Measurements from ENCODE around the gene NXPE3. TPM values are rescaled to one million over a fixed set of nuclear protein-coding genes. Genes with fewer than 3 reads are reported as not detected.

Gene NXPE3
- total and polyA plus RNA-seq, 2 of the 8 experiments (the other 6 are each of a cell fraction or from before 2014, with no cell fraction given) = 10.9 to 22.7 TPM

DNA sequence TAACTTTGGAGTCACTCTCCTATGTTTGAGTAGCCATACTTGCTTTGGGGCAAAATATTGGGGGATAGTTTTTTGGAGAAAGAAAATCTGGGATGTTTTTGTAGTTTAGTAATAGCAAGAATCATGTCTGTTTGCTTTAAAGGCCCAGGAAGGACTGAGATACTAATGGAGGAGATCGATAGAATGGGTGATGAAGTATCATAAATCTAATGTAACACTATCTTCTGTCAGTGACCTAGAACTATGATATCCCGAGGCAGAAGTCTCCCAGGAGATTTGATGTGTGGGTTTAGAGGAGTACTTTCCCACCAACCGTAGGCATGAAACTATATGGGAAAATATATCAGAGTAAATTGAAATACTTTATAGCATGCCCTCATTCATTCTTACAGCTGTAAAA is 49.3 kb downstream of the NXPE3 start:
- no peaks in the 10 kb centered on the region for H3K23me2 ChIP-seq (ENCODE audit: low read depth, low read length)
- no peak overlapping the region for H3K18ac ChIP-seq (ENCODE audit: extremely low read depth, low read length)
- peaks cover 0 to 8% (median 4%) of the 10 kb centered on the region in 4 experiments; a peak in 5 of 7 replicates for H3K4me1 ChIP-seq (replicated peaks in 1 of 4; ENCODE audit: control insufficient read depth in 3 of 4, insufficient read depth in 4 of 4, low read length in 3 of 4)
- H3K4ac ChIP-seq (replicated peaks; ENCODE audit: insufficient read length, low read depth, low read length) = no peak overlapping the region
- H3K27ac ChIP-seq (ENCODE audit: low read depth, low read length) = no peak overlapping the region
- no peaks in the 10 kb centered on the region; the same call in 1 of the 2 replicates for H3K79me1 ChIP-seq (ENCODE audit: low read depth, low read length)
- H3K23ac ChIP-seq (ENCODE audit: insufficient read length) = no peak overlapping the region
- H2BK5ac ChIP-seq (ENCODE audit: low read depth, low read length) = no peak overlapping the region
- H3K27me3 ChIP-seq (replicated peaks in 1 of 4; ENCODE audit: control insufficient read depth in 3 of 4, extremely low read depth in 1 of 4, insufficient read depth in 3 of 4, low read length in 3 of 4) = no peaks in the 10 kb centered on the region
- no peak for DNase-seq (ENCODE audit: low read depth in 1 of 2, low spot score in 2 of 2)
- CTCF ChIA-PET (ENCODE audit: partially characterized antibody) = interaction anchor here (0.7 to 2.0 kb wide), 4 partner anchors 14 to 27 kb away, joined by 3 to 6 read pairs (median 4); no protein-coding TSS in a partner anchor
- H3K9ac ChIP-seq (replicated peaks in 1 of 4; ENCODE audit: extremely low read depth in 1 of 4, low read depth in 3 of 4, low read length in 3 of 4) = peak overlapping the region in 2 of 4 experiments; percentile 28 to 44; a peak in 1 of 7 replicates
- no peak for FAIRE-seq
- H4K20me1 ChIP-seq (replicated peaks in 1 of 2; ENCODE audit: control insufficient read depth in 1 of 2, insufficient read depth in 2 of 2, low read length in 2 of 2) = no peaks in the 10 kb centered on the region
- H2AFZ ChIP-seq (ENCODE audit: low read length) = no peak overlapping the region
- peak overlapping the region; percentile 72 to 89 for H3K4me2 ChIP-seq (ENCODE audit: insufficient read depth in 1 of 2, low read depth in 2 of 2, low read length in 2 of 2)
- H2AK5ac ChIP-seq (ENCODE audit: low read depth, low read length) = no peak overlapping the region
- H4K91ac ChIP-seq (replicated peaks; ENCODE audit: insufficient read length, low read length) = no peak overlapping the region
- H3K4me3 ChIP-seq (ENCODE audit: extremely low read depth in 1 of 4, insufficient read depth in 2 of 4, low read depth in 3 of 4, low read length in 4 of 4) = peak overlapping the region in 3 of 4 experiments; percentile 13 to 70 (median 52); a peak in 3 of 8 replicates
- no peak for TF ChIP-seq NRF1 (IDR thresholded peaks at IDR 0.05; ENCODE audit: low read depth, low read length)
- TF ChIP-seq, protein P1, sequence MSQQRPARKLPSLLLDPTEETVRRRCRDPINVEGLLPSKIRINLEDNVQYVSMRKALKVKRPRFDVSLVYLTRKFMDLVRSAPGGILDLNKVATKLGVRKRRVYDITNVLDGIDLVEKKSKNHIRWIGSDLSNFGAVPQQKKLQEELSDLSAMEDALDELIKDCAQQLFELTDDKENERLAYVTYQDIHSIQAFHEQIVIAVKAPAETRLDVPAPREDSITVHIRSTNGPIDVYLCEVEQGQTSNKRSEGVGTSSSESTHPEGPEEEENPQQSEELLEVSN (IDR thresholded peaks at IDR 0.05) = no peak
- TF ChIP-seq KDM1A (IDR thresholded peaks at IDR 0.05; ENCODE audit: borderline replicate concordance, low read length) = no peak
- TF ChIP-seq SAP30 (IDR thresholded peaks at IDR 0.05; ENCODE audit: insufficient read depth, insufficient replicate concordance, low read length) = no peak
- no peak for TF ChIP-seq EZH2 (IDR thresholded peaks at IDR 0.05; ENCODE audit: low read depth, low read length, severe bottlenecking)
- TF ChIP-seq TEAD4 (IDR thresholded peaks at IDR 0.05; ENCODE audit: low read depth, low read length) = no peak
- no peak for TF ChIP-seq KDM5A (IDR thresholded peaks at IDR 0.05; ENCODE audit: low read length)
- TF ChIP-seq BCL11A (IDR thresholded peaks at IDR 0.05; ENCODE audit: low read depth in 2 of 2, low read length in 2 of 2) = no peak
- TF ChIP-seq HDAC6 (IDR thresholded peaks at IDR 0.05; ENCODE audit: low read depth, low read length) = no peak
- TF ChIP-seq TAF7 (optimal IDR thresholded peaks at IDR 0.05; ENCODE audit: borderline replicate concordance, low read depth, low read length) = no peak
- H3K56ac ChIP-seq (replicated peaks; ENCODE audit: insufficient read length, low read depth, low read length) = no peak overlapping the region
- H2BK120ac ChIP-seq (replicated peaks; ENCODE audit: low read depth, low read length) = no peak overlapping the region
- peaks cover 0 to 3% (median 0%) of the 10 kb centered on the region in 4 experiments; a peak in 1 of 8 replicates for H3K36me3 ChIP-seq (ENCODE audit: control insufficient read depth in 2 of 4, insufficient read depth in 4 of 4, low read length in 3 of 4)
- 82% methylated on average over 3 of the region's 3 CpGs; no CpG with 5 or more reads in 1 of the 2 experiments for WGBS, 2 experiments (ENCODE audit: extremely low coverage in 1 of 2, insufficient coverage in 1 of 2, insufficient read length in 1 of 2, insufficient replicate concordance in 2 of 2, low coverage in 1 of 2, low lambda C conversion rate in 2 of 2, missing lambda C conversion rate in 1 of 2)
- no peak overlapping the region; the same call in 1 of the 2 replicates for H2BK12ac ChIP-seq (ENCODE audit: low read depth, low read length)
- POLR2A ChIA-PET (ENCODE audit: partially characterized antibody) = interaction anchor here (0.8 to 3.2 kb wide), 9 partner anchors 10 to 151 kb away, joined by 3 to 23 read pairs (median 5); partner anchors contain the start of genes NFKBIZ and RPL24
- no peaks in the 10 kb centered on the region for H3K9me3 ChIP-seq (ENCODE audit: insufficient read depth in 2 of 2, low read depth in 1 of 2, low read length in 1 of 2)
- H4K5ac ChIP-seq (ENCODE audit: insufficient read length, low read depth, low read length) = no peak overlapping the region
- H2BK15ac ChIP-seq (ENCODE audit: low read length) = no peak overlapping the region
- no peak overlapping the region for H4K8ac ChIP-seq (ENCODE audit: extremely low read depth, insufficient read depth, low read length)
- no peak overlapping the region for H2BK20ac ChIP-seq (ENCODE audit: low read length)
- H3K79me2 ChIP-seq (ENCODE audit: control insufficient read depth in 1 of 2, insufficient read depth in 2 of 2, low read length in 2 of 2) = no peaks in the 10 kb centered on the region
- no peak overlapping the region for H3K14ac ChIP-seq (ENCODE audit: insufficient read length)
